Fibroblast of the aortic adventitia (primary cell): ENCODE data around the gene S100A16. TPM values are rescaled to one million over a fixed set of nuclear protein-coding genes. Genes with fewer than 3 reads are reported as not detected.

Source experiments
- DNase-seq: peaks from one replicate; pipeline ENCODE4 v3.0.0-alpha.2; 2010; ENCODE audit warnings: low read depth
- H3K4me3 ChIP-seq: 2 replicates; pipeline ENCODE4 v1.5.1; 2011; ENCODE audit warnings: low read depth, mild to moderate bottlenecking, control low read depth, low read length, moderate library complexity
- total RNA-seq: library from RNA; depleted of rRNA; stranded (reverse); fragments of >200 nt; gene quantifications from 2 replicates; pipeline ENCODE4 v1.2.3, GENCODE V29; 2012; ENCODE audit warnings: low replicate concordance
- TF ChIP-seq, protein P1 (sequence below): IDR thresholded peaks from 2 replicates; pipeline ENCODE4 v1.5.1; 2011; ENCODE audit warnings: mild to moderate bottlenecking, low read length, control low read depth, inconsistent platforms; ENCODE audit not compliant: insufficient read depth

Gene S100A16
- total RNA-seq, 1 donor: 406 TPM

DNA sequence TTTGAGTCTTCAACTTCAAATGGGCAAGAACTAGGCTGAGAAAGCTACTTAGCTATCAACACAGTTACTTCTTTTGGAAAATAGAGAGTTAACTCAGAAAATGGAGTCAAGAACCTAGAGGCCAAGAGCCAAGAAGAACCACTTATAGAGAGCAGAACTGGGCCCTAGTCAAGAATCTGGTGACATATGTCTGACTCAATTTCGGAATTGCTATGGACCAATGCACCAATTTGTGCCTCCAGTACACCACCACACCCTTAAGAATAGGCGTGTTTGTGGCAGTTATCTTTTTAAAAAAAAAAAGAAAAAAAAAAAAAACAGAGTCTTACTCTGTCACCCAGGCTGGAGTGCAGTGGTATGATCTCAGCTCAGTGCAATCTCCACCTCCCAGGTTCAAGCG is 55.1 kb downstream of the S100A16 start:
- DNase-seq: no peak
- TF ChIP-seq, protein P1, sequence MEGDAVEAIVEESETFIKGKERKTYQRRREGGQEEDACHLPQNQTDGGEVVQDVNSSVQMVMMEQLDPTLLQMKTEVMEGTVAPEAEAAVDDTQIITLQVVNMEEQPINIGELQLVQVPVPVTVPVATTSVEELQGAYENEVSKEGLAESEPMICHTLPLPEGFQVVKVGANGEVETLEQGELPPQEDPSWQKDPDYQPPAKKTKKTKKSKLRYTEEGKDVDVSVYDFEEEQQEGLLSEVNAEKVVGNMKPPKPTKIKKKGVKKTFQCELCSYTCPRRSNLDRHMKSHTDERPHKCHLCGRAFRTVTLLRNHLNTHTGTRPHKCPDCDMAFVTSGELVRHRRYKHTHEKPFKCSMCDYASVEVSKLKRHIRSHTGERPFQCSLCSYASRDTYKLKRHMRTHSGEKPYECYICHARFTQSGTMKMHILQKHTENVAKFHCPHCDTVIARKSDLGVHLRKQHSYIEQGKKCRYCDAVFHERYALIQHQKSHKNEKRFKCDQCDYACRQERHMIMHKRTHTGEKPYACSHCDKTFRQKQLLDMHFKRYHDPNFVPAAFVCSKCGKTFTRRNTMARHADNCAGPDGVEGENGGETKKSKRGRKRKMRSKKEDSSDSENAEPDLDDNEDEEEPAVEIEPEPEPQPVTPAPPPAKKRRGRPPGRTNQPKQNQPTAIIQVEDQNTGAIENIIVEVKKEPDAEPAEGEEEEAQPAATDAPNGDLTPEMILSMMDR: no peak
- no peak overlapping the region for H3K4me3 ChIP-seq

Other genes starting within 250 kb of the S100A16 start
- not detected in 2 replicates for gene S100A12, start 237.5 kb downstream of the S100A16 start, total RNA-seq
- gene S100A8, start 222.1 kb downstream of the S100A16 start, total RNA-seq: not detected in 2 replicates
- gene S100A7A, start 196.6 kb downstream of the S100A16 start, total RNA-seq: not detected in 2 replicates
- not detected in 2 replicates for gene S100A7, start 152.5 kb downstream of the S100A16 start, total RNA-seq
- 681 and 1,303 TPM in 2 replicates for gene S100A6, start 77.1 kb downstream of the S100A16 start, total RNA-seq
- gene S100A5, start 72.2 kb downstream of the S100A16 start, total RNA-seq: 0.99 TPM in 1 of 2 replicates, not detected in the other
- gene S100A4, start 67.3 kb downstream of the S100A16 start, total RNA-seq: 203 and 585 TPM in 2 replicates
- gene S100A3, start 63.9 kb downstream of the S100A16 start, total RNA-seq: 4.3 TPM in 1 of 2 replicates, not detected in the other
- 3.3 TPM in 1 of 2 replicates, not detected in the other for gene S100A2, start 47.3 kb downstream of the S100A16 start, total RNA-seq
- 0.18 TPM in 1 of 2 replicates, not detected in the other for gene S100A14, start 3.2 kb upstream of the S100A16 start, total RNA-seq
- 220 and 296 TPM in 2 replicates for gene S100A13, start 14.4 kb upstream of the S100A16 start, total RNA-seq
- gene S100A1, start 15.3 kb upstream of the S100A16 start, total RNA-seq: 0.54 and 2.9 TPM in 2 replicates
- gene CHTOP, start 20.9 kb upstream of the S100A16 start, total RNA-seq: 26.8 and 44.6 TPM in 2 replicates
- gene SNAPIN, start 45.6 kb upstream of the S100A16 start, total RNA-seq: 16.7 and 68.8 TPM in 2 replicates
- 154 and 189 TPM in 2 replicates for gene ILF2, start 57.9 kb upstream of the S100A16 start, total RNA-seq
- gene NPR1, start 65.6 kb upstream of the S100A16 start, total RNA-seq: 1.5 and 24.0 TPM in 2 replicates
- 49.0 and 55.8 TPM in 2 replicates for gene INTS3, start 114.9 kb upstream of the S100A16 start, total RNA-seq
- 11.5 and 113 TPM in 2 replicates for gene SLC27A3, start 162.3 kb upstream of the S100A16 start, total RNA-seq